ENCODE measurements around the gene SLC18A3. TPM values are rescaled to one million over a fixed set of nuclear protein-coding genes. Genes with fewer than 3 reads are reported as not detected.

SLC18A3 gene
- total RNA-seq, 1 donor from 2014 or later = not detected

DNA sequence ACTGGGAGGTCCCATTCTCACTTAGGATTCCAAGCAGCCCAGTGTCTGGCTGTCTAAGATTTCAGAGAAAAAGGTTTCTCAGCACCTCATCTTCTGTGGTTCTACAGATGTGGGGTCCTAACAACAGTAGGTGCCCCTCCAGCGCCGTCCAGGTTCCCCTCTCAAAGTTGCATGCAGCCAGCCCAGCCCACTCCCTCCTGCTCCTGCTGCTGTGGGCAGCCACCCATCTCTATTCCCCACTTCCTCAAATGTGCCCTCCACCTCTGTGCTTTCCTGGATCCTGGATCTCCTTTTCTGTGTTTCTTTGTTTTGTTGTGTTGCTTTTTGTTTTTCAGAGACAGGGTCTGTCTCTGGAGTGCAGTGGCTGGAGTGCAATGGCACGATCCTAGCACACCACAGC, 13.3 kb upstream of the SLC18A3 start:
- H3K27me3 ChIP-seq (ENCODE audit: control insufficient read depth, insufficient read depth, low read length) = no peaks in the 10 kb centered on the region
- no peak for FAIRE-seq
- no peak overlapping the region for H3K4me3 ChIP-seq (ENCODE audit: low read depth, low read length)
- TF ChIP-seq CTCF (IDR thresholded peaks at IDR 0.05; ENCODE audit: insufficient read depth, low read length, severe bottlenecking) = no peak
- no peaks in the 10 kb centered on the region for H3K36me3 ChIP-seq (ENCODE audit: control insufficient read depth, insufficient read depth, low read length)
- no peak for DNase-seq (ENCODE audit: low read depth)

DNA sequence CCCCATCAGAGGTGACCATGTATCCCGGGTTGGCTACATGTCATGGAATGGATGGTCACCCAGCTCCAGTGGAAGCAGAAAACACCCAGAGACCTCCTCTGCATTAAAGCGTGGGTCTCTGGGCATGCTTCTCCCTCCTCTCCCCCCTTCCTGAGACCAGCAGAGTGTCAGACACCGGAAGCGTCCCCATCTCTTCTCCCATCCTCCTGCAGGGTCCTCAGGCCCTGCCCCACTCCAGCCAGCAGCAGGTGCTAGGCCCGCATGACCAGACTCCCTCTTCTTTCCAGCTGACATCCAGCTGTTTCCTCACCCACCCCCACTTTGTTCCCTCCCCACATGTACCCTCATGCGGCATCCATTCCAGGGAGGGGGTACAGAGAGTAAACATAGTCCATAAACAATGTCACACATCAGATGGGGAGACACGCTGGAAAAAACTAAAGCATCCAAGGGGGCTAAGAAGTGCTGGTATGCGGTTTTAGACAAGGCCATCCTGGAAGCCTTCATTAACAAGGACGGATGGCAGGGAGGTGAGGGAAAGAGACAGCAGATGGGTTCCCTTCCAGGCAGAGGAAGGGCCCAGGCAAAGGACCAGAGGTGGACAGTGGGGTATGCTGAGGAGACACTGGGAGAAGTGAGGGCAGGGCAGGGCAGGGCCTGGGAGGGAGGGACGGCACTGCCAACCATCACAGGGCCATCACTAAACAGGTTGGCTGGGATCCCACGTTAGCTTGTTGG, 12.5 kb upstream of the SLC18A3 start:
- Histone ChIP-seq H3K4me3 (ENCODE audit: low read depth, low read length) (no peak overlapping the region), H3K36me3 (ENCODE audit: control insufficient read depth, insufficient read depth, low read length) (no peaks in the 10 kb centered on the region), H3K27me3 (ENCODE audit: control insufficient read depth, insufficient read depth, low read length) (no peaks in the 10 kb centered on the region)
- FAIRE-seq = no peak
- TF ChIP-seq CTCF (IDR thresholded peaks at IDR 0.05; ENCODE audit: insufficient read depth, low read length, severe bottlenecking) = no peak
- DNase-seq (ENCODE audit: low read depth) = no peak

- Histone ChIP-seq H3K27me3 (ENCODE audit: control insufficient read depth, insufficient read depth, low read length) (no peaks in the 10 kb centered on the region), H3K4me3 (ENCODE audit: low read depth, low read length) (no peak overlapping the region), H3K36me3 (ENCODE audit: control insufficient read depth, insufficient read depth, low read length) (no peaks in the 10 kb centered on the region)
- FAIRE-seq = no peak
- no peak for DNase-seq (ENCODE audit: low read depth)
- no peak for TF ChIP-seq CTCF (IDR thresholded peaks at IDR 0.05; ENCODE audit: insufficient read depth, low read length, severe bottlenecking)
These were observed 11.8 kb upstream of the SLC18A3 start for GRCh38 chr10:49598164-49598856.

- FAIRE-seq (no peak), DNase-seq (ENCODE audit: low read depth) (no peak)
- no peaks in the 10 kb centered on the region for H3K36me3 ChIP-seq (ENCODE audit: control insufficient read depth, insufficient read depth, low read length)
- no peaks in the 10 kb centered on the region for H3K27me3 ChIP-seq (ENCODE audit: control insufficient read depth, insufficient read depth, low read length)
- H3K4me3 ChIP-seq (ENCODE audit: low read depth, low read length) = no peak overlapping the region
- TF ChIP-seq CTCF (IDR thresholded peaks at IDR 0.05; ENCODE audit: insufficient read depth, low read length, severe bottlenecking) = no peak
These were observed 11.1 kb upstream of the SLC18A3 start for GRCh38 chr10:49598986-49599385.

GRCh38 chr10:49599546-49599945, 10.6 kb upstream of the SLC18A3 start:
- H3K36me3 ChIP-seq (ENCODE audit: control insufficient read depth, insufficient read depth, low read length) = no peaks in the 10 kb centered on the region
- FAIRE-seq = no peak
- TF ChIP-seq CTCF (IDR thresholded peaks at IDR 0.05; ENCODE audit: insufficient read depth, low read length, severe bottlenecking) = no peak
- no peaks in the 10 kb centered on the region for H3K27me3 ChIP-seq (ENCODE audit: control insufficient read depth, insufficient read depth, low read length)
- no peak overlapping the region for H3K4me3 ChIP-seq (ENCODE audit: low read depth, low read length)
- no peak for DNase-seq (ENCODE audit: low read depth)

Data from bronchial epithelial cell (primary cell).